Upper lobe of left lung (tissue), 6 donors: ENCODE results near the gene FGF12. TPM values are rescaled to one million over a fixed set of nuclear protein-coding genes. Genes with fewer than 3 reads are reported as not detected.

Experiments
- ATAC-seq, 2 donors: fragments of 200-7000 bp; cut with Tn5 transposase; one replicate each; pipeline ENCODE4 v1.9.1; 2022; ENCODE audit warnings: mild to moderate bottlenecking in 2 of 2, moderate library complexity in 2 of 2; ENCODE audit not compliant: low FRiP score in 2 of 2
- DNase-seq, 2 donors: peaks; one replicate each; pipeline ENCODE4 v3.0.0-alpha.2; 2019 to 2020
- H3K27ac ChIP-seq, 4 donors: fragments of 200-600 bp; sonication (generic); one replicate each; pipeline ENCODE4 v1.5.1; 2016 to 2019
- H3K27me3 ChIP-seq, 4 donors: fragments of 200-600 bp; sonication (generic); one replicate each; pipeline ENCODE4 v1.5.1; 2017 to 2019
- H3K36me3 ChIP-seq, 4 donors: fragments of 200-600 bp; sonication (generic); one replicate each; pipeline ENCODE4 v1.5.1; 2016 to 2019
- H3K4me1 ChIP-seq, 4 donors: fragments of 200-600 bp; sonication (generic); one replicate each; pipeline ENCODE4 v1.5.1; 2018 to 2019
- H3K4me3 ChIP-seq, 4 donors: fragments of 200-600 bp; sonication (generic); one replicate each; pipeline ENCODE4 v1.5.1; 2017 to 2019; ENCODE audit warnings: mild to moderate bottlenecking in 2 of 4, moderate library complexity in 1 of 4
- H3K9me3 ChIP-seq, 4 donors: fragments of 200-600 bp; sonication (generic); one replicate each; pipeline ENCODE4 v1.5.1; 2018 to 2019
- EP300 ChIP-seq, 4 donors: sonication (generic); formaldehyde crosslinking; IDR thresholded peaks; one replicate each; pipeline ENCODE4 v1.5.1; 2017; ENCODE audit warnings: antibody characterized with exemption in 4 of 4, control low read depth in 2 of 4
- POLR2A ChIP-seq, 4 donors: fragments of 450-650 bp; IDR thresholded peaks; one replicate each; pipeline ENCODE4 v1.5.1; 2016 to 2017; ENCODE audit warnings: antibody characterized with exemption in 4 of 4, mild to moderate bottlenecking in 2 of 4
- POLR2AphosphoS5 ChIP-seq, 2 donors: sonication (generic); formaldehyde crosslinking; IDR thresholded peaks; one replicate each; pipeline ENCODE4 v1.5.1; 2017; ENCODE audit warnings: antibody characterized with exemption in 2 of 2
- WGBS, 2 donors: methylation state at CpG; one replicate each; pipeline ENCODE4 v1.1.5; 2017 to 2018; 5-methylcytosine and 5-hydroxymethylcytosine counted together
- total RNA-seq, 6 donors: library from RNA; depleted of rRNA in 4 of 6; stranded (reverse); fragments of >200 nt in 4 of 6; gene quantifications; one replicate each; pipeline versions ENCODE4 v1.1.0 to v1.2.1, GENCODE V29; 2016 to 2021
- TF ChIP-seq, protein P1 (sequence below), 6 experiments: fragments of 450-650 bp in 4 of 6; fragments of 200-600 bp in 2 of 6; sonication (generic) in 2 of 6; IDR thresholded peaks; one replicate each; pipeline ENCODE4 v1.5.1; 2016 to 2019; ENCODE audit warnings: antibody characterized with exemption in 6 of 6
- donor health status: DM: no; HTN: no; CAD: no; lungs with moderate emphysema.
- donor health status: DM: no; HTN: yes; CAD: no; lungs with severe emphysema.

The FGF12 gene
- total RNA-seq, 6 donors from 2014 or later, result 0.83 to 5.3 (median 2.2) TPM

DNA sequence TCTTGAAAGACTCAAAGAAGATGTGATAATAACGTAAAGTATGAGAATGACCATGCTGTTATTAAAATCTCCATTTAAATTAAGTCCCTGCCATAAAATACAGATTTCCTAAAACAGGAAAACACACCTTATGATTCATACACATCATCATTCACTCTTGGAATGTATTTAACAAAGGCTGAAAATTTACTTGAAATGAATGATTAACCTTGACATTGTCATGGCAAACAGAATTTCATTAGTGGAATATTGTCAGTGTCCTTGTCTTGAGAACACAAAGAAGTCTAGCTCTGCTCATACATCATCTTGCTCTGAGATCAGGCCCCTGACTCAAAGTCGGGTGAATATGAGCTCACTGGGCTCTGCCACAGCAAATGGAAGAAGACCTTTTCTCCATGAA, 313.9 kb downstream of the FGF12 start:
- TF ChIP-seq EP300 (IDR thresholded peaks at IDR 0.05), result no peak
- TF ChIP-seq, protein P1, sequence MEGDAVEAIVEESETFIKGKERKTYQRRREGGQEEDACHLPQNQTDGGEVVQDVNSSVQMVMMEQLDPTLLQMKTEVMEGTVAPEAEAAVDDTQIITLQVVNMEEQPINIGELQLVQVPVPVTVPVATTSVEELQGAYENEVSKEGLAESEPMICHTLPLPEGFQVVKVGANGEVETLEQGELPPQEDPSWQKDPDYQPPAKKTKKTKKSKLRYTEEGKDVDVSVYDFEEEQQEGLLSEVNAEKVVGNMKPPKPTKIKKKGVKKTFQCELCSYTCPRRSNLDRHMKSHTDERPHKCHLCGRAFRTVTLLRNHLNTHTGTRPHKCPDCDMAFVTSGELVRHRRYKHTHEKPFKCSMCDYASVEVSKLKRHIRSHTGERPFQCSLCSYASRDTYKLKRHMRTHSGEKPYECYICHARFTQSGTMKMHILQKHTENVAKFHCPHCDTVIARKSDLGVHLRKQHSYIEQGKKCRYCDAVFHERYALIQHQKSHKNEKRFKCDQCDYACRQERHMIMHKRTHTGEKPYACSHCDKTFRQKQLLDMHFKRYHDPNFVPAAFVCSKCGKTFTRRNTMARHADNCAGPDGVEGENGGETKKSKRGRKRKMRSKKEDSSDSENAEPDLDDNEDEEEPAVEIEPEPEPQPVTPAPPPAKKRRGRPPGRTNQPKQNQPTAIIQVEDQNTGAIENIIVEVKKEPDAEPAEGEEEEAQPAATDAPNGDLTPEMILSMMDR (IDR thresholded peaks at IDR 0.05), result no peak
- TF ChIP-seq POLR2AphosphoS5 (IDR thresholded peaks at IDR 0.05), result no peak

DNA sequence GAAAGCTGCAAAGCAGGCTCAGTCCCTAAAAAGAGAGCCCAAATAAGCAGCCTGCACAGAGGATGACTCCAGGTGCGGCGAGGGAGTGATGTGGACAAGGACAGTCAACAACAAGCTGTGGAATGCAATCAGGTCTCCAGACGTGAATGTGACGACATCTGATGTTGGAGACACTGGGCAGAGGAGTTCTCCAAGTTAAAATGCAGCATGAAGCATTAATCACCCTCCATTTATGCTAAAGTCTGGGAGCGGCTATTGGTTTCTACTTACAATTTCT, 316.7 kb downstream of the FGF12 start:
- TF ChIP-seq POLR2A (IDR thresholded peaks at IDR 0.05) (no peak), EP300 (IDR thresholded peaks at IDR 0.05) (no peak)
- TF ChIP-seq, protein P1 (IDR thresholded peaks at IDR 0.05), result no peak
- no peak overlapping the region for H3K27ac ChIP-seq
- ATAC-seq (no peak), DNase-seq (no peak)
- WGBS, 2 donors, result 70 to 80% methylated on average over 5 of the region's 5 CpGs
- peaks cover 0 to 32% (median 7%) of the 10 kb centered on the region in 4 donors for H3K27me3 ChIP-seq
- H3K36me3 ChIP-seq, result no peaks in the 10 kb centered on the region
- H3K4me1 ChIP-seq, result peaks cover 11 to 29% (median 14%) of the 10 kb centered on the region in 4 donors
- H3K4me3 ChIP-seq, result no peak overlapping the region
- H3K9me3 ChIP-seq, result no peaks in the 10 kb centered on the region

More for the DNA sequence above, 313.9 kb downstream of the FGF12 start:
- 80 to 84% methylated on average over 2 of the region's 2 CpGs for WGBS, 2 donors
- no peak for ATAC-seq
- Histone ChIP-seq H3K9me3 (no peaks in the 10 kb centered on the region), H3K4me3 (no peak overlapping the region), H3K36me3 (no peaks in the 10 kb centered on the region), H3K27me3 (peaks cover 0 to 25% (median 6%) of the 10 kb centered on the region in 4 donors), H3K4me1 (peaks cover 6 to 20% (median 11%) of the 10 kb centered on the region in 4 donors), H3K27ac (no peak overlapping the region)
- DNase-seq, result no peak

DNA sequence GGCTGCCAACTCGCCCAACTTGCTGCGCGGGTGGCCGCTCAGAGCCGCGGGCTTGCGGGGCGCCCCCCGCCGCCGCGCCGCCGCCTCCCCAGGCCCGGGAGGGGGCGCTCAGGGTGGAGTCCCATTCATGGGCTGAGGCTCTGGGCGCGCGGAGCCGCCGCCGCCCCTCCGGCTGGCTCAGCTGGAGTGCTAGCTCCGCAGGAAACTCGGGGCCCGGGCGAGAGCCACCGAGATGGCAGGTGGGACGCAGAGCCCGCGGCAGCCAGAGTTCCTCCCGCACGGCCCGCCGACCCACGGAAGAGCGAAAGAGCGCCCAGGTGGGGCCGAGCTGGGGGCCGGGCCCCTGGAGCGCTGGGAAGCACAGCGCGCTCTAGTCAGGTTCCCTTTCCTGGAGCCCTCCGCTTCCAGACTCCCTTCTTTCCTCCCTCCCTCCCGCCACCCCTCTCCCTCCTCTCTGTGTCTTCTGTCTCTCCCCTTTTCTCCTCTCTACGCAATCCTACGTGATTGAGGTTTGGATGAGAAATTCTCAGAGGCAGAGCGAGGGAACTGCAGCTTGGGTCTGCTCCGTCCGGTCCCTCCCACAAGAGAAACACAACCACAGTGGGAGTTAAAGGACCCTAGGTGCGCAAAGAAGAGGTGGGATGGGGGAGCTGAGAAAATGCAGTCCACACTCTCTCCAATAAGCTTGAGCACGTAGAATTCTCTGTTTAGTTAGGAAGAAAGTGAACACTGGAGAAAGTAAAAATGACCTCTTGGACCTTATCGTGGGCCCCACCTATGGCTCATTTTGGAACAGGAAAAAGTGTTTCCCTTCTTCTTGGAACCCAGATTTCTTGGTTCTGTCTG, 317.3 kb downstream of the FGF12 start:
- peak overlapping the region; percentile 41 to 79 (median 56) for H3K27ac ChIP-seq
- H3K27me3 ChIP-seq, result peaks cover 0 to 32% (median 7%) of the 10 kb centered on the region in 4 donors
- H3K4me1 ChIP-seq, result peaks cover 11 to 29% (median 14%) of the 10 kb centered on the region in 4 donors
- 5 to 6% methylated on average over 27 to 29 of the region's 53 CpGs for WGBS, 2 donors
- DNase-seq (peak in 1 of 2 donors; percentile 84), ATAC-seq (peak in 1 of 2 donors; percentile 38)
- H3K36me3 ChIP-seq, result no peaks in the 10 kb centered on the region
- TF ChIP-seq POLR2A (IDR thresholded peaks at IDR 0.05) (no peak), POLR2AphosphoS5 (IDR thresholded peaks at IDR 0.05) (no peak), EP300 (IDR thresholded peaks at IDR 0.05) (no peak)
- TF ChIP-seq, protein P1 (IDR thresholded peaks at IDR 0.05), result no peak
- H3K4me3 ChIP-seq, result peak overlapping the region; percentile 16 to 54 (median 52)
- no peaks in the 10 kb centered on the region for H3K9me3 ChIP-seq

DNA sequence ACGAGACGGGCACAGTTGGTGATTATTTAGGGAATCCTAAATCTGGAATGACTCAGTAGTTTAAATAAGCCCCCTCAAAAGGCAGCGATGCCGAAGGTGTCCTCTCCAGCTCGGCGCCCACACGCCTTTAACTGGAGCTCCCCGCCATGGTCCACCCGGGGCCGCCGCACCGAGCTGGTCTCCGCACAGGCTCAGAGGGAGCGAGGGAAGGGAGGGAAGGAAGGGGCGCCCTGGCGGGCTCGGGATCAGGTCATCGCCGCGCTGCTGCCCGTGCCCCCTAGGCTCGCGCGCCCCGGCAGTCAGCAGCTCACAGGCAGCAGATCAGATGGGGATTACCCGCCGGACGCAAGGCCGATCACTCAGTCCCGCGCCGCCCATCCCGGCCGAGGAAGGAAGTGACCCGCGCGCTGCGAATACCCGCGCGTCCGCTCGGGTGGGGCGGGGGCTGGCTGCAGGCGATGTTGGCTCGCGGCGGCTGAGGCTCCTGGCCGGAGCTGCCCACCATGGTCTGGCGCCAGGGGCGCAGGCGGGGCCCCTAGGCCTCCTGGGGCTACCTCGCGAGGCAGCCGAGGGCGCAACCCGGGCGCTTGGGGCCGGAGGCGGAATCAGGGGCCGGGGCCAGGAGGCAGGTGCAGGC, 318.0 kb downstream of the FGF12 start:
- H3K4me3 ChIP-seq, result peak overlapping the region; percentile 16 to 54 (median 52)
- 0% methylated on average over 2 to 25 of the region's 61 CpGs for WGBS, 2 donors
- H3K9me3 ChIP-seq, result no peaks in the 10 kb centered on the region
- peak in 1 of 2 donors; percentile 61 for ATAC-seq
- H3K27ac ChIP-seq, result peak overlapping the region; percentile 41 to 79 (median 56)
- H3K27me3 ChIP-seq, result peaks cover 0 to 32% (median 7%) of the 10 kb centered on the region in 4 donors
- H3K4me1 ChIP-seq, result peaks cover 11 to 29% (median 14%) of the 10 kb centered on the region in 4 donors
- TF ChIP-seq EP300 (IDR thresholded peaks at IDR 0.05), result no peak
- TF ChIP-seq, protein P1 (IDR thresholded peaks at IDR 0.05), result no peak
- TF ChIP-seq POLR2A (IDR thresholded peaks at IDR 0.05), result no peak
- TF ChIP-seq POLR2AphosphoS5 (IDR thresholded peaks at IDR 0.05), result no peak
- peak in 1 of 2 donors; percentile 87 for DNase-seq
- H3K36me3 ChIP-seq, result no peaks in the 10 kb centered on the region
